PC-9 (cell line): ENCODE measurements around the gene NHEJ1. TPM values are rescaled to one million over a fixed set of nuclear protein-coding genes. Genes with fewer than 3 reads are reported as not detected.

ENCODE experiments used
- BruUV-seq: library from RNA; stranded (reverse); fragments of 400-500 nt; replicated peaks from 2 replicates; lab custom pipeline; 2021; lab: Mats Ljungman, UMichigan
- CTCF ChIA-PET: fragments of 300-600 bp; sonication (Branson Sonifier 250); formaldehyde crosslinking; loops from one replicate; lab custom pipeline; 2022; ENCODE audit warnings: antibody characterized with exemption; lab: Charles Lee
- POLR2A ChIA-PET: fragments of 300-600 bp; sonication (Branson Sonifier 250); formaldehyde crosslinking; loops from one replicate; lab custom pipeline; 2022; ENCODE audit warnings: antibody characterized with exemption; ENCODE audit not compliant: unreplicated experiment; lab: Charles Lee
- DNase-seq, 2 experiments: peaks; one replicate each; pipeline versions ENCODE4 v3.0.0 to v3.0.0-alpha.2; 2015 to 2022; ENCODE audit warnings: mixed read lengths in 1 of 2
- H2AFZ ChIP-seq: fragments of 200-600 bp; sonication (generic); 2 replicates; pipeline ENCODE4 v1.8.1; 2017; ENCODE audit warnings: antibody characterized with exemption
- H3F3A ChIP-seq: fragments of 200-600 bp; sonication (generic); 2 replicates; pipeline ENCODE4 v1.8.1; 2017; ENCODE audit warnings: antibody characterized with exemption, mild to moderate bottlenecking, low read depth; ENCODE audit not compliant: insufficient read depth
- H3K27ac ChIP-seq: fragments of 200-600 bp; sonication (generic); 2 replicates; pipeline ENCODE4 v1.6.1; 2016; ENCODE audit warnings: mixed run types
- H3K27me3 ChIP-seq: fragments of 200-600 bp; sonication (generic); 2 replicates; pipeline ENCODE4 v1.6.1; 2016; ENCODE audit warnings: low read depth, mixed run types; ENCODE audit not compliant: insufficient read depth
- H3K36me3 ChIP-seq: fragments of 200-600 bp; sonication (generic); 2 replicates; pipeline ENCODE4 v1.6.1; 2016; ENCODE audit warnings: low read depth, mixed run types
- H3K4me1 ChIP-seq: fragments of 200-600 bp; sonication (generic); replicated peaks from 2 replicates; pipeline ENCODE4 v1.6.1; 2016; ENCODE audit warnings: mixed run types; ENCODE audit not compliant: insufficient read depth
- H3K4me2 ChIP-seq: fragments of 200-600 bp; sonication (generic); 2 replicates; pipeline ENCODE4 v1.6.1; 2017; ENCODE audit warnings: mixed run types
- H3K4me3 ChIP-seq: fragments of 200-600 bp; sonication (generic); 2 replicates; pipeline ENCODE4 v1.6.1; 2016; ENCODE audit warnings: mixed run types
- H3K79me2 ChIP-seq: fragments of 200-600 bp; sonication (generic); 2 replicates; pipeline ENCODE4 v1.6.1; 2017; ENCODE audit warnings: low read depth, mixed run types
- H3K9me2 ChIP-seq: fragments of 200-600 bp; sonication (generic); 2 replicates; pipeline ENCODE4 v1.8.1; 2017; ENCODE audit warnings: mild to moderate bottlenecking; ENCODE audit not compliant: insufficient read depth
- H3K9me3 ChIP-seq: fragments of 200-600 bp; sonication (generic); 2 replicates; pipeline ENCODE4 v1.8.1; 2016; ENCODE audit warnings: low read depth; ENCODE audit not compliant: insufficient read depth
- H4K20me1 ChIP-seq: fragments of 200-600 bp; sonication (generic); 2 replicates; pipeline ENCODE4 v1.8.1; 2017; ENCODE audit not compliant: insufficient read depth
- CTCF ChIP-seq: fragments of 200-600 bp; sonication (generic); conservative IDR thresholded peaks from 2 replicates; pipeline ENCODE4 v1.6.1; 2017; ENCODE audit warnings: mixed run types, antibody characterized with exemption, mild to moderate bottlenecking, moderate library complexity
- EZH2 ChIP-seq: fragments of 200-600 bp; sonication (generic); IDR thresholded peaks from 2 replicates; pipeline ENCODE4 v1.8.0; 2017; ENCODE audit warnings: antibody characterized with exemption, low read depth
- intact Hi-C: fragments of 100-400 bp; cut with micrococcal nuclease; formaldehyde crosslinking; loops from one replicate; pipeline ENCODE4 v1.10.0; 2022; ENCODE audit not compliant: unreplicated experiment
- total RNA-seq: library from RNA; stranded (reverse); gene quantifications from 2 replicates; pipeline ENCODE4 v1.2.3, GENCODE V29; 2021

NHEJ1 gene
- total RNA-seq, 1 experiment from 2014 or later: 9.8 TPM

DNA sequence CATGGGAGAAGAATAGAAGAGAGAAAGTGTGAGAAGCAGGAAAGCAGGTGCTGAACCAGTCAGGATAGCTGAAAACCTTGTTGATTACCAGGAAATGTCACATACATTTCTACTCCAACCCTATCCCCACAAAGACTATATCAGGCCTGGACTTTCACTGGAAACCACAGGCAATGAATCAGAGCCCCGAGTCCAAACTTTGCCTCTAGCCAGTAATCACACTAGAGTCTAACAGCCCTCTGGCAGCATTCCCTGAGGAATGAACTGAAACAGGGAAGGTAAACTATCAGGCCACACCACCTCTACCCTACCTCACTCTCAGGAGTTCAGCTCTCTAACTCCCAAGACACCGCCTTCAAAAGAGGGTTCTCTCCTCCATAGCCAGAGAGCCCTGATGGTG lies 81.2 kb downstream of the NHEJ1 start:
- Histone ChIP-seq H2AFZ (no peak overlapping the region), H3F3A (no peaks in the 10 kb centered on the region), H4K20me1 (no peaks in the 10 kb centered on the region), H3K79me2 (no peaks in the 10 kb centered on the region), H3K9me3 (no peaks in the 10 kb centered on the region), H3K4me2 (no peak overlapping the region), H3K27me3 (no peaks in the 10 kb centered on the region), H3K4me3 (no peak overlapping the region), H3K4me1 (no peaks in the 10 kb centered on the region), H3K36me3 (no peaks in the 10 kb centered on the region), H3K27ac (no peak overlapping the region), H3K9me2 (no peaks in the 10 kb centered on the region)
- CTCF ChIA-PET: no interaction called here
- no peak for TF ChIP-seq CTCF
- DNase-seq: no peak
- BruUV-seq: no TSS peak
- POLR2A ChIA-PET: no interaction called here
- intact Hi-C loops: no loop called here

DNA sequence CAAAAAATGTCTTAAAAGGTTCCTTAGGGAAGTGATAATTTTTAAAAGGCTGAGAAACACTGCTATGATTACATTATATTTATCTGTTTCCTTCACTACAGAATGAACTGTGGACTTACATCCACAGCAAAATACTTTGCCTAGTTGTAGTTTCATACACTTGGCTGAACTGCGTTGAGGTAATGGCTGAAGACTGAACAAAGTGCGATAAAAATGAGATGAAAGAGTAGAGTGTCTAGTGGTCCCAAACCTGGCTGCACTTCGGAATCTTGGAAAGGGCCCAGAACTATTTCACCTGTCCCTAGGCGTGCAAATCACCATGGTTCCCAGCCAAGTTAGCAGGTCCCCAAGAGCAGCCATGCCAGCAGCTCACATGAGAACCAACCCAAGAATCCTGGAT lies 81.7 kb downstream of the NHEJ1 start:
- ChIA-PET POLR2A (no interaction called here), CTCF (no interaction called here)
- no peak overlapping the region for H2AFZ ChIP-seq
- DNase-seq: no peak
- H3K36me3 ChIP-seq: no peaks in the 10 kb centered on the region
- H3K4me3 ChIP-seq: no peak overlapping the region
- no peaks in the 10 kb centered on the region for H3K4me1 ChIP-seq
- BruUV-seq: no TSS peak
- TF ChIP-seq CTCF (no peak), EZH2 (no peak)
- intact Hi-C loops: no loop called here
- no peaks in the 10 kb centered on the region for H4K20me1 ChIP-seq
- no peaks in the 10 kb centered on the region for H3K79me2 ChIP-seq
- H3K4me2 ChIP-seq: no peak overlapping the region
- H3K9me2 ChIP-seq: no peaks in the 10 kb centered on the region
- no peak overlapping the region for H3K27ac ChIP-seq
- H3K27me3 ChIP-seq: no peaks in the 10 kb centered on the region
- no peaks in the 10 kb centered on the region for H3K9me3 ChIP-seq
- no peaks in the 10 kb centered on the region for H3F3A ChIP-seq

DNA sequence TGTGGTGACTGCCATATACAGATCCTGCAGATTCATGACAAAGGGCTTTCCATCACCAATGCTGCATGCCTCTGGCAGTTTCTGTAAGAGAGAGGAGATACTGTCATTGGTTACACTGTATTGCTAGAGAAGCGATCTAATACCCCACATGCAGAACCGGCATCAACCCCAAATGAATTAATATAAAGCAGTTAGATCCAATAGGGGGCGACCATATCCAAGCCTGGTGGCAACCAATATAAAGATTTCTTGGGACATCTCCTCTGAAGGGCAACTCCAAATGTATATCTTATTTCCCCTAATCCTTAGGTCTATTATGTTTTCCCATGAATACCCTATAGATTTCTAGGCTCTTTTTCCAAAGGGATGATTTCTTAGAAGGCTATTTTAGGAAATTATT lies 82.5 kb downstream of the NHEJ1 start:
- POLR2A ChIA-PET: no interaction called here
- intact Hi-C loops: no loop called here

More for the DNA sequence above, 82.5 kb downstream of the NHEJ1 start:
- TF ChIP-seq EZH2: no peak
- no peak for TF ChIP-seq CTCF
- H3K9me2 ChIP-seq: no peaks in the 10 kb centered on the region
- no peaks in the 10 kb centered on the region for H3K27me3 ChIP-seq
- H2AFZ ChIP-seq: no peak overlapping the region
- no peak for DNase-seq
- no peaks in the 10 kb centered on the region for H3K36me3 ChIP-seq
- H3K4me3 ChIP-seq: no peak overlapping the region
- no peaks in the 10 kb centered on the region for H3K4me1 ChIP-seq
- H3K9me3 ChIP-seq: no peaks in the 10 kb centered on the region
- CTCF ChIA-PET: no interaction called here
- BruUV-seq: no TSS peak
- H3F3A ChIP-seq: no peaks in the 10 kb centered on the region
- no peak overlapping the region for H3K27ac ChIP-seq
- H3K4me2 ChIP-seq: no peak overlapping the region
- no peaks in the 10 kb centered on the region for H4K20me1 ChIP-seq
- no peaks in the 10 kb centered on the region for H3K79me2 ChIP-seq
